Endodermal cell (in vitro differentiated cells): ENCODE data around the gene MUC7. TPM values are rescaled to one million over a fixed set of nuclear protein-coding genes. Genes with fewer than 3 reads are reported as not detected.
A peak's percentile ranks its signal among the peaks of the same experiment; 100 is the strongest.

Experiments used
- DNase-seq: peaks from one replicate; pipeline ENCODE4 v3.0.0-alpha.2; 2017
- H3K27ac ChIP-seq: 2 replicates; pipeline ENCODE4 v1.5.1; 2013; ENCODE audit warnings: mild to moderate bottlenecking, low read depth, low read length, moderate library complexity
- H3K27me3 ChIP-seq: 2 replicates; pipeline ENCODE4 v1.6.1; 2013; ENCODE audit warnings: mild to moderate bottlenecking, low read length, moderate library complexity; ENCODE audit not compliant: insufficient read depth, control insufficient read depth, poor library complexity, severe bottlenecking
- H3K36me3 ChIP-seq: 2 replicates; pipeline ENCODE4 v1.7.0; 2013; ENCODE audit warnings: mild to moderate bottlenecking, low read length, moderate library complexity; ENCODE audit not compliant: control insufficient read depth, insufficient read depth
- H3K4me1 ChIP-seq: one replicate; pipeline ENCODE4 v1.7.0; 2013; ENCODE audit warnings: low read length; ENCODE audit not compliant: control insufficient read depth, insufficient read depth
- H3K4me3 ChIP-seq: 2 replicates; pipeline ENCODE4 v1.5.1; 2013; ENCODE audit warnings: mild to moderate bottlenecking, low read length, moderate library complexity
- H3K9ac ChIP-seq: 2 replicates; pipeline ENCODE4 v1.6.1; 2013; ENCODE audit warnings: mild to moderate bottlenecking, low read length, moderate library complexity; ENCODE audit not compliant: poor library complexity, severe bottlenecking; ENCODE audit errors: extremely low read depth
- H3K9me3 ChIP-seq: 2 replicates; pipeline ENCODE4 v1.6.1; 2013; ENCODE audit warnings: mild to moderate bottlenecking, low read length, moderate library complexity; ENCODE audit not compliant: control insufficient read depth
- H3K27ac Mint-ChIP-seq: 2 replicates; pipeline ENCODE4 v1.8.0; 2020; ENCODE audit warnings: mixed read lengths
- H3K27me3 Mint-ChIP-seq: 2 replicates; pipeline ENCODE4 v1.8.0; 2021; ENCODE audit warnings: mild to moderate bottlenecking, mixed read lengths; ENCODE audit not compliant: insufficient read depth
- H3K36me3 Mint-ChIP-seq: 2 replicates; pipeline ENCODE4 v1.8.0; 2020; ENCODE audit warnings: low read depth, mixed read lengths
- H3K4me1 Mint-ChIP-seq: 2 replicates; pipeline ENCODE4 v1.8.0; 2020; ENCODE audit warnings: mixed read lengths
- H3K4me3 Mint-ChIP-seq: 2 replicates; pipeline ENCODE4 v1.8.0; 2020; ENCODE audit warnings: mild to moderate bottlenecking, moderate library complexity, mixed read lengths
- H3K9me3 Mint-ChIP-seq: 2 replicates; pipeline ENCODE4 v1.8.0; 2020; ENCODE audit warnings: mild to moderate bottlenecking, mixed read lengths
- WGBS, 2 experiments: methylation state at CpG; one replicate each; pipeline versions ENCODE4 v1.1.5 to v1.1.7; 2013; ENCODE audit warnings: missing lambda C conversion rate in 2 of 2, mixed read lengths in 1 of 2; ENCODE audit not compliant: insufficient coverage in 1 of 2, insufficient read length in 1 of 2; 5-methylcytosine and 5-hydroxymethylcytosine counted together
- total RNA-seq, 2 donors: library from RNA; stranded (reverse); fragmentation: NEBNext Ultra II Directional in 1 of 2; extraction: Animal tissue kit (Norgen Biotek cat#: 25700) in 1 of 2; gene quantifications; 2 replicates in 1 of 2; 3 replicates in 1 of 2; pipeline ENCODE4 v1.2.1, GENCODE V29; 2021
- TF ChIP-seq, protein P1 (sequence below): fragments of 200-600 bp; sonication (generic); conservative IDR thresholded peaks from 2 replicates; pipeline ENCODE4 v1.5.0; 2021; ENCODE audit warnings: antibody characterized with exemption, mild to moderate bottlenecking

Gene MUC7
- total RNA-seq, 2 donors from 2014 or later = not detected

DNA sequence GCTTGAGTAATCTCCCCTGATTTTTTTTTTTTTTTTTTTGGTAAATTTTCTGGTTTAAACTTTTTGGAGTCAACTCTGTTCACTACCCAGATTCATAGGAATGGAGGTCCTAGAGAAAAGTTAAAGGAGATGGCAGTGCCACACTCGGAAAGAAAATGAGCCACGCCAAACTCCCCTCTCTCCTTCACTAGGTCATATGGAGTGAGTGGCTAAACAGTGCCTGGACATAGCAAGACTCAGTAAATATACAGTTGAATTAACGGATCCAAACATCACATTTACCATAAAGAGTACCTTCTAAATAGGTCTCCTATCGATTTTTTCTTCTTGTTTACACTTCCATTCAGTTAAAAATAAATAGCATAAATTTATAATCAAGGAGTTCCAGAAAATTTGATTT is 32.7 kb downstream of the MUC7 start:
- Histone ChIP-seq H3K27ac (no peak overlapping the region), H3K27me3 (peaks cover 35% of the 10 kb centered on the region), H3K4me1 (no peaks in the 10 kb centered on the region), H3K9me3 (no peaks in the 10 kb centered on the region), H3K4me3 (no peak overlapping the region), H3K9ac (no peak overlapping the region), H3K36me3 (no peaks in the 10 kb centered on the region)
- H3K27me3 Mint-ChIP-seq = no peaks in the 10 kb centered on the region
- H3K27ac Mint-ChIP-seq = no peak overlapping the region
- TF ChIP-seq, protein P1, sequence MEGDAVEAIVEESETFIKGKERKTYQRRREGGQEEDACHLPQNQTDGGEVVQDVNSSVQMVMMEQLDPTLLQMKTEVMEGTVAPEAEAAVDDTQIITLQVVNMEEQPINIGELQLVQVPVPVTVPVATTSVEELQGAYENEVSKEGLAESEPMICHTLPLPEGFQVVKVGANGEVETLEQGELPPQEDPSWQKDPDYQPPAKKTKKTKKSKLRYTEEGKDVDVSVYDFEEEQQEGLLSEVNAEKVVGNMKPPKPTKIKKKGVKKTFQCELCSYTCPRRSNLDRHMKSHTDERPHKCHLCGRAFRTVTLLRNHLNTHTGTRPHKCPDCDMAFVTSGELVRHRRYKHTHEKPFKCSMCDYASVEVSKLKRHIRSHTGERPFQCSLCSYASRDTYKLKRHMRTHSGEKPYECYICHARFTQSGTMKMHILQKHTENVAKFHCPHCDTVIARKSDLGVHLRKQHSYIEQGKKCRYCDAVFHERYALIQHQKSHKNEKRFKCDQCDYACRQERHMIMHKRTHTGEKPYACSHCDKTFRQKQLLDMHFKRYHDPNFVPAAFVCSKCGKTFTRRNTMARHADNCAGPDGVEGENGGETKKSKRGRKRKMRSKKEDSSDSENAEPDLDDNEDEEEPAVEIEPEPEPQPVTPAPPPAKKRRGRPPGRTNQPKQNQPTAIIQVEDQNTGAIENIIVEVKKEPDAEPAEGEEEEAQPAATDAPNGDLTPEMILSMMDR = no peak
- no peak overlapping the region for H3K4me3 Mint-ChIP-seq
- no peaks in the 10 kb centered on the region for H3K36me3 Mint-ChIP-seq
- H3K9me3 Mint-ChIP-seq = no peaks in the 10 kb centered on the region
- DNase-seq = no peak
- 50 to 61% methylated on average over 3 to 4 of the region's 4 CpGs for WGBS, 2 experiments
- H3K4me1 Mint-ChIP-seq = peaks cover 6% of the 10 kb centered on the region

DNA sequence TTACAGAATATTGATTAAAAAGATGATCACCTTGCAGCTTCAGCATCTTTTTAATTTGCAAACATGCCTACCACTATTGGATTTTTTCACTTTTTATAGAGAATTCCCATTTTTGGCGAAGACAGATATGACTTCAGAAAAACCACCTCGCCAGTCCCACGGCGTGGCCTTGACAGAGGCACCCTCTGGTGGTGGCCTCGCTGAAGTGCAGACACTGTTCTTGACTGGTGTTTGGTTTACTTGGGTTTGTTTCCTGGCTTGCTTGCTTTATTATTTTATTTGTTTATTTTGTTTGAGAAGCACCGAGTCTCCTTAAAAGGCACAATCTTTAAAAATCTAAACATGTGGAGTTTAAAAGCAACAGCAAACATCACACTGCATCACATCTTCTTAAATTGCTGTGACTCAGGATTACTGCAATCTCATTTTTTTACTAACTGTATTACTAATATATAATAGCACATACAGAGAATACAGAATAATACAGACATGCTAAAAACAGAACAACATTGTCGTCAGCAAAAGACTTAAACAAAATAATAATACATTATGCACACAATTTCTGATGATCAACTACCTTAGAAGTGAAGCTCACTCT is 33.3 kb downstream of the MUC7 start:
- WGBS, 2 experiments = 9 to 10% methylated on average over 2 to 7 of the region's 7 CpGs
- H3K27me3 Mint-ChIP-seq = no peaks in the 10 kb centered on the region

DNA sequence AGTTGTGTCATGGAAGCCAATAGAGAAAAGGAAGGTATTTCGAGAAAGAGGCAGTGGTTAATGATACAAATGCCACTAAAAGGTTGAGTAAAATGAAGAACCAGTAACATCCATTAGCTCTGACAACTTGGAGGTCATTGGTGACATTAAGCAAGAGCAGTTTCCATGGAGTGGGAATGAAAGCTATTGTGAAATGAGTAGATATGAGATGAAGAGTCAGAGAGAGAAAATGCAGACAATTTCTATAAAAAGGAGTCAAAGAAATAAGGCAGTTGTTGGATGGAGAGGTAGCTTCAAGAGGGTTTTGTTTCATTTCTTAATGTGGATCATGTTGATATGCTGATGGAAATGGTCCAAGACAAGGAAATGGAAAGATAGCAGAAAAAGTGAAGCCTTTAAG is 36.8 kb downstream of the MUC7 start:
- Histone ChIP-seq H3K36me3 (no peaks in the 10 kb centered on the region), H3K9ac (no peak overlapping the region), H3K4me1 (no peaks in the 10 kb centered on the region), H3K27ac (no peak overlapping the region), H3K27me3 (peaks cover 47% of the 10 kb centered on the region), H3K9me3 (no peaks in the 10 kb centered on the region), H3K4me3 (no peak overlapping the region)
- no peaks in the 10 kb centered on the region for H3K4me1 Mint-ChIP-seq
- no peaks in the 10 kb centered on the region for H3K27me3 Mint-ChIP-seq
- H3K36me3 Mint-ChIP-seq = no peaks in the 10 kb centered on the region
- no peak overlapping the region for H3K27ac Mint-ChIP-seq
- DNase-seq = no peak
- H3K4me3 Mint-ChIP-seq = no peak overlapping the region
- H3K9me3 Mint-ChIP-seq = no peaks in the 10 kb centered on the region
- WGBS, 2 experiments = 44 to 82% methylated on average over 1 of the region's 1 CpG
- TF ChIP-seq, protein P1 = no peak

More for the DNA sequence above, 33.3 kb downstream of the MUC7 start:
- H3K9me3 Mint-ChIP-seq = no peaks in the 10 kb centered on the region
- Histone ChIP-seq H3K9ac (no peak overlapping the region), H3K36me3 (no peaks in the 10 kb centered on the region), H3K4me3 (no peak overlapping the region), H3K27me3 (peaks cover 39% of the 10 kb centered on the region), H3K27ac (no peak overlapping the region), H3K4me1 (no peaks in the 10 kb centered on the region), H3K9me3 (no peaks in the 10 kb centered on the region)
- DNase-seq = peak; percentile 90
- H3K4me1 Mint-ChIP-seq = peaks cover 6% of the 10 kb centered on the region
- TF ChIP-seq, protein P1 = peak; percentile 98
- H3K4me3 Mint-ChIP-seq = no peak overlapping the region
- H3K27ac Mint-ChIP-seq = no peak overlapping the region
- H3K36me3 Mint-ChIP-seq = no peaks in the 10 kb centered on the region
